Upper lobe of left lung (tissue), 6 donors: ENCODE results near the gene PRM1. TPM values are rescaled to one million over a fixed set of nuclear protein-coding genes. Genes with fewer than 3 reads are reported as not detected.
A peak's percentile ranks its signal among the peaks of the same experiment; 100 is the strongest.

Experiments used
- ATAC-seq, 2 donors: fragments of 200-7000 bp; cut with Tn5 transposase; one replicate each; pipeline ENCODE4 v1.9.1; 2022; ENCODE audit warnings: mild to moderate bottlenecking in 2 of 2, moderate library complexity in 2 of 2; ENCODE audit not compliant: low FRiP score in 2 of 2
- DNase-seq, 2 donors: peaks; one replicate each; pipeline ENCODE4 v3.0.0-alpha.2; 2019 to 2020
- H3K27ac ChIP-seq, 4 donors: fragments of 200-600 bp; sonication (generic); one replicate each; pipeline ENCODE4 v1.5.1; 2016 to 2019
- H3K27me3 ChIP-seq, 4 donors: fragments of 200-600 bp; sonication (generic); one replicate each; pipeline ENCODE4 v1.5.1; 2017 to 2019
- H3K36me3 ChIP-seq, 4 donors: fragments of 200-600 bp; sonication (generic); one replicate each; pipeline ENCODE4 v1.5.1; 2016 to 2019
- H3K4me1 ChIP-seq, 4 donors: fragments of 200-600 bp; sonication (generic); one replicate each; pipeline ENCODE4 v1.5.1; 2018 to 2019
- H3K4me3 ChIP-seq, 4 donors: fragments of 200-600 bp; sonication (generic); one replicate each; pipeline ENCODE4 v1.5.1; 2017 to 2019; ENCODE audit warnings: mild to moderate bottlenecking in 2 of 4, moderate library complexity in 1 of 4
- H3K9me3 ChIP-seq, 4 donors: fragments of 200-600 bp; sonication (generic); one replicate each; pipeline ENCODE4 v1.5.1; 2018 to 2019
- EP300 ChIP-seq, 4 donors: sonication (generic); formaldehyde crosslinking; IDR thresholded peaks; one replicate each; pipeline ENCODE4 v1.5.1; 2017; ENCODE audit warnings: antibody characterized with exemption in 4 of 4, control low read depth in 2 of 4
- POLR2A ChIP-seq, 4 donors: fragments of 450-650 bp; IDR thresholded peaks; one replicate each; pipeline ENCODE4 v1.5.1; 2016 to 2017; ENCODE audit warnings: antibody characterized with exemption in 4 of 4, mild to moderate bottlenecking in 2 of 4
- POLR2AphosphoS5 ChIP-seq, 2 donors: sonication (generic); formaldehyde crosslinking; IDR thresholded peaks; one replicate each; pipeline ENCODE4 v1.5.1; 2017; ENCODE audit warnings: antibody characterized with exemption in 2 of 2
- WGBS, 2 donors: methylation state at CpG; one replicate each; pipeline ENCODE4 v1.1.5; 2017 to 2018; 5-methylcytosine and 5-hydroxymethylcytosine counted together
- total RNA-seq, 6 donors: library from RNA; depleted of rRNA in 4 of 6; stranded (reverse); fragments of >200 nt in 4 of 6; gene quantifications; one replicate each; pipeline versions ENCODE4 v1.1.0 to v1.2.1, GENCODE V29; 2016 to 2021
- TF ChIP-seq, protein P1 (sequence below), 6 experiments: fragments of 450-650 bp in 4 of 6; fragments of 200-600 bp in 2 of 6; sonication (generic) in 2 of 6; IDR thresholded peaks; one replicate each; pipeline ENCODE4 v1.5.1; 2016 to 2019; ENCODE audit warnings: antibody characterized with exemption in 6 of 6
- donor health status: DM: no; HTN: no; CAD: no; lungs with moderate emphysema.
- donor health status: DM: no; HTN: yes; CAD: no; lungs with severe emphysema.

The PRM1 gene
- total RNA-seq, 6 donors from 2014 or later = not detected

DNA sequence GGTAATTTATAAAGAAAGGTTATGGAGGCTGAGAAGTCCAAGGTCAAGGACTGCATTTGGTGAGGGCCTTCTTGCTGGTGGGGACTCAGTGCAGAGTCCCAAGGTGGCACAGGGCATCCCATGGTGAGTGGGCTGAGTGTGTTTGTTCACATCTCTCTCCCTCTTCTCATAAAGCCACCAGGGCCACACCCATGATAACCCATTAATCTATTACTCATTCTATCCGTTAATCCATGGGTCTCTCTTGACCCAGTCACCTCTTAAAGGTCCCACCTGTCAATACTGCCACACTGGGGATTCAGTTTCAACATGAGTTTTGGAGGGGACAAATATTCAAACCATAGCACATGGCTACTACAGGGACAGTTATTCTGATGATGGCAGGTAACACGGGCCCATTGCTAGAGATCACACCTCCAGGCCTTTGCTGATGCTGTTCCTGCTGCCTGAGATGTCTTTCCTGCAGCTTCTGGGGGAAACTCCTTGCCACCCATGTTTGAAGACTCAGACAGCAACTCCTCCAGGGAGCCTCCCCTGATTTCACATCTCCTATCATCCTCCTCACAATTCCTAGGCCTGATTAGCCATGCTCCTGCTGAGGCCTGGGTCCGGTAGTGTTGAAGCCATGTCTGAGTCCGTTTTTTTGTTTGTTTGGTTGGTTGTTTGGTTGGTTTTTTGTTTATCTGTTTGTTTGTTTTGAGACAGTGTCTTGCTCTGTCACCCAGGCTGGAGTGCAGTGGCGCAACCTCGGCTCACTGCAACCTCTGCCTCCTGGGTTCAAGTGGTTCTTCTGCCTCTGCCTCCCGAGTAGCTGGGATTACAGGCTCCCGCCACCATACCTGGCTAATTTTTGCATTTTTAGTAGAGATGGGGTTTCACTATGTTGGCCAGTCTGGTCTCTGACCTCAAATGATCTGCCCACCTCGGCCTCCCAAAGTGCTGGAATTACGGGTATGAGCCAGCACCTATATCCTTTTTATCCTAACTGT, 41.2 kb downstream of the PRM1 start:
- H3K27ac ChIP-seq = peak overlapping the region in 1 of 4 donors; percentile 30
- no peak for TF ChIP-seq POLR2AphosphoS5 (IDR thresholded peaks at IDR 0.05)
- WGBS, 2 donors = 78% methylated on average over 10 of the region's 10 CpGs
- H3K9me3 ChIP-seq = no peaks in the 10 kb centered on the region
- H3K36me3 ChIP-seq = no peaks in the 10 kb centered on the region
- DNase-seq = no peak
- no peaks in the 10 kb centered on the region for H3K27me3 ChIP-seq
- H3K4me3 ChIP-seq = no peak overlapping the region
- ATAC-seq = no peak
- H3K4me1 ChIP-seq = peaks cover 3 to 6% (median 5%) of the 10 kb centered on the region in 4 donors

DNA sequence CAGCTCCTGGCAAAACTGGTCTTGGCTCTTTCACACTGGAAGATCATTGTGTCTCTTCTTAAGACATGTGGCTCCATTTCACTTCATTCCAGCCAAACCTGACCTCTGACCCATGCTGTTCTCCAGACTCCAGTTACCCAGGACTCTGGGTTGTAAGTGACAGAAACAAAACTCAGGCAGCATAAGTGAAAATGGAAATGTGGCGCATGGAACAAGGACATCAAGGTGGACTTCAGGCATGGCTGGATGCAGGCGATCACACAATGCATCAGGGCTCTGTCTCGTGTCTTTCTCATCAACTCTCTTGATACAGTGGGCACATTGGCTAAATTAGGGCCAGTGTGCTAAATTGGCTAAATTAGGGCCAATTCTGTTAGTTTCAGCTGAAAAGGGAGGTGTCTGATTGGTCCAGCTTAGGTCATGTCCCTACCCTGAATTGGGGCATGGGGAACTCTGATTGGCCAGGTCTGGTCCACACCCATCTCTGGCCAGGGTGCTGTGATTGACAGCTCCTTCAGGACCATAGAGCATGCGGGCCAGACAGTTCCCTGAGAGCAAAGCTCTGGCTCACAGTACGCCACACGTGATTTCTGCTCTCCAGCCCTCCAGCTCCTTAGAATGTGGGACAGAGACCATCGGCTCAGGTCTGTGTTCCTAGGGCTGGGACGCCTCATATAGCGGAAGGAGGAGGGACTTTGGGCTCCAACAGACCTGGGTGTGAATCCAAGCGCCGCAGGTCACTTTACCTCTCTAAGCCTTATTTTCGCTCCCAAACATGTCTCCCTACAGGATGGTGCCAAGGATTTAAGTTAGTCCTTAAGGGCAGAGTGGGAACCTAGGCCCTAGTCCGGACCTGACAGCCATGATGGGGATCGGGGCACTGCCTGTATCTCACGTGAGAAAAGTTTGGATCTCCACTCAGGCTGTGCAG, 42.6 kb downstream of the PRM1 start:
- H3K36me3 ChIP-seq = no peaks in the 10 kb centered on the region
- H3K4me3 ChIP-seq = no peak overlapping the region
- no peak overlapping the region for H3K27ac ChIP-seq
- H3K9me3 ChIP-seq = no peaks in the 10 kb centered on the region
- no peak for DNase-seq
- H3K27me3 ChIP-seq = no peaks in the 10 kb centered on the region
- 96 to 97% methylated on average over 13 to 15 of the region's 15 CpGs for WGBS, 2 donors
- no peak for ATAC-seq
- TF ChIP-seq EP300 (IDR thresholded peaks at IDR 0.05) (no peak), POLR2A (IDR thresholded peaks at IDR 0.05) (no peak), POLR2AphosphoS5 (IDR thresholded peaks at IDR 0.05) (no peak)
- TF ChIP-seq, protein P1, sequence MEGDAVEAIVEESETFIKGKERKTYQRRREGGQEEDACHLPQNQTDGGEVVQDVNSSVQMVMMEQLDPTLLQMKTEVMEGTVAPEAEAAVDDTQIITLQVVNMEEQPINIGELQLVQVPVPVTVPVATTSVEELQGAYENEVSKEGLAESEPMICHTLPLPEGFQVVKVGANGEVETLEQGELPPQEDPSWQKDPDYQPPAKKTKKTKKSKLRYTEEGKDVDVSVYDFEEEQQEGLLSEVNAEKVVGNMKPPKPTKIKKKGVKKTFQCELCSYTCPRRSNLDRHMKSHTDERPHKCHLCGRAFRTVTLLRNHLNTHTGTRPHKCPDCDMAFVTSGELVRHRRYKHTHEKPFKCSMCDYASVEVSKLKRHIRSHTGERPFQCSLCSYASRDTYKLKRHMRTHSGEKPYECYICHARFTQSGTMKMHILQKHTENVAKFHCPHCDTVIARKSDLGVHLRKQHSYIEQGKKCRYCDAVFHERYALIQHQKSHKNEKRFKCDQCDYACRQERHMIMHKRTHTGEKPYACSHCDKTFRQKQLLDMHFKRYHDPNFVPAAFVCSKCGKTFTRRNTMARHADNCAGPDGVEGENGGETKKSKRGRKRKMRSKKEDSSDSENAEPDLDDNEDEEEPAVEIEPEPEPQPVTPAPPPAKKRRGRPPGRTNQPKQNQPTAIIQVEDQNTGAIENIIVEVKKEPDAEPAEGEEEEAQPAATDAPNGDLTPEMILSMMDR (IDR thresholded peaks at IDR 0.05) = no peak
- peaks cover 4 to 6% (median 5%) of the 10 kb centered on the region in 4 donors for H3K4me1 ChIP-seq

DNA sequence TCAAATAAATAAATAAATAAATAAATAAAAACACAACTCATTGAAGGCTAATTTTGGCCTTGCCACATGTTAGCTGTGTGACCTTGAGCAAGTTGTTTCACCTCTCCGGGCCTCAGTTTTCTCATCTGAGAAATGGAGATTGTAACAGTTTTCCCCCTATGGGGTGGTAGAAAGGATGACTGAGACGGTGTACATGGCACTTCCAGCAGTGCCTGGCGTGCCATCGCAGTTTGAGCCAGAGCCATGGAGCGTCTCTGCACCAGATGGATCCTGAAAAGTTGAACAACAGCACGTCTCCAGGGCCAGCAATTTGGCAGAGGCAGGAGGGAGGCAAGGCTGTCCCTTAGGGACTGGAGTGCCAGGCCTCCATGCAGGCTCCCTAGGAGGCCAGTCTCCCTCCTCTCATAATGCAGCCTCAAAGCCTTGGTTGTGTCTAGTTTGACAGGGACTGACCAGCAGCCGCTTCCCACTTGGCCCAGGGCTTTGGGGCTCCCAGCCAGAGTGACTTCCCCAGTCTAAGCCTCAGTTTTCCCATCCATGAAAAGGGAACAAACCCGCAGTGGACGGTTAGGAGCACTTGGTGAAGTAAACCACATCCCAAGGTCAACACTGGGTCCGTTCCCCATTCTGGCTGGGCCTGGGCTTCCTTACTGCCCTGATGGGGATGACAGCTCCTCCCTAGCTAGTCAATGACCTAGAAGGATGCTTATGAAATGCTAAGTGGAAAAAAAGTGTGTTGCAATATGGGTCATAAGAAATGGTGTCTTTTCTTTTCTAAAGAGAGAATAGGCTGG, 44.5 kb downstream of the PRM1 start:
- peaks cover 6 to 15% (median 12%) of the 10 kb centered on the region in 4 donors for H3K4me1 ChIP-seq
- H3K9me3 ChIP-seq = no peaks in the 10 kb centered on the region
- DNase-seq (peak in 1 of 2 donors; percentile 77), ATAC-seq (peak; percentile 66 to 67)
- H3K36me3 ChIP-seq = no peaks in the 10 kb centered on the region
- 62 to 77% methylated on average over 9 to 10 of the region's 10 CpGs for WGBS, 2 donors
- TF ChIP-seq POLR2A (IDR thresholded peaks at IDR 0.05) (no peak), POLR2AphosphoS5 (IDR thresholded peaks at IDR 0.05) (peak in 1 of 2 donors; percentile 9)
- peak overlapping the region in 1 of 4 donors; percentile 6 for H3K27ac ChIP-seq
- H3K4me3 ChIP-seq = no peak overlapping the region
- H3K27me3 ChIP-seq = no peaks in the 10 kb centered on the region

DNA sequence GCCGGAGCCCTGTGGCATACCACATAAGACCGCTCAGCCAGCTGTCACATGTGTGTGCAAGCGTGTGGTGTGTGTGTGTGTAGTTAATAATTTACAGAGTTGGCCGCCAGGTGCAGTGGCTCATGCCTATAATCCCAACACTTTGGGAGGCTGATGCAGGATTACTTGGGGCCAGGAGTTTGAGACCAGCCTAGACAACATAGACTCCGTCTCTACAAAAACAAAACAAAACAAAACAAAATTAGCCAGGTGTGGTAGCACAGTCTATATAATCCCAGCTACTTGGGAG, 45.5 kb downstream of the PRM1 start:
- TF ChIP-seq, protein P1 (IDR thresholded peaks at IDR 0.05) = no peak
- TF ChIP-seq POLR2A (IDR thresholded peaks at IDR 0.05) = no peak
- TF ChIP-seq EP300 (IDR thresholded peaks at IDR 0.05) = no peak
- TF ChIP-seq POLR2AphosphoS5 (IDR thresholded peaks at IDR 0.05) = no peak
- H3K27me3 ChIP-seq = no peaks in the 10 kb centered on the region
- no peak for ATAC-seq
- peaks cover 7 to 15% (median 12%) of the 10 kb centered on the region in 4 donors for H3K4me1 ChIP-seq
- H3K27ac ChIP-seq = no peak overlapping the region
- DNase-seq = no peak
- no peak overlapping the region for H3K4me3 ChIP-seq
- 73 to 74% methylated on average over 5 of the region's 5 CpGs for WGBS, 2 donors
- H3K9me3 ChIP-seq = no peaks in the 10 kb centered on the region
- H3K36me3 ChIP-seq = no peaks in the 10 kb centered on the region

DNA sequence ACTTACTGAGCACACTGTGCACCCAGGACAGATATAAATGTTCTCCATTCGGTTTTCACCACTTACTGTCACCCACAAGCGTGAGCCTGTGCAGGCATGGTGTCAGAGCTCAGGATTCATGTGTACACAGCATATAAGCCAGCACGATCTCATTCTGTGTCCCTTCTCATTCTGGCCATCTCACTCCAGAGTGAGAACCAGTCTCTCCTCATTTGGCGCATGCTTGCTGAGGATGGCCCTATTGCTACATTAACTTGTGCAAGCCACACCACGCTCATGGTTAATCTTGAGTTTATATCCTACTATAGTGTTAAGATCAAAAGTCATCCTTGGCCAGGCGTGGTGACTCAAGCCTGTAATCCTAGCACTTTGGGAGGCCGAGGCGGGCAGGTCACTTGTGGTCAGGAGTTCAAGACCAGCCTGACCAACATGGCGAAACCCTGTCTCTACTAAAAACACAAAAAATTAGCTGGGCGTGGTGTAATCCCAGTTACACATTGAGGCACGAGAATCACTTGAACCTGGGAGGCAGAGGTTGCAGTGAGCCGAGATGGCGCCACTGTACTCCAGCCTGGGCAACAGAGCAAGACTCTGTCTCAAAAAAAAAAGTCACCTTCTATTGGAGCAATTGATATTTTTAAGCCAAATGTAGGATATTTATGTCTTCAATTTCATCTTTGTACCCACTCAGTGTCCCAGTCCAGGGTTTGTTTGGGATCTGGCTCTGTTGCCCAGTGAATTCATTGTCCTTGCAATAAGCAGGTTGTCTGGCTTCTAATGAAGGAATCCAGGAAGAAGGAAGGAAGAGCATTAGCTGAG, 46.0 kb downstream of the PRM1 start:
- Histone ChIP-seq H3K9me3 (no peaks in the 10 kb centered on the region), H3K27ac (peak overlapping the region in 2 of 4 donors; percentile 44 to 49), H3K36me3 (no peaks in the 10 kb centered on the region), H3K4me1 (peaks cover 5 to 15% (median 12%) of the 10 kb centered on the region in 4 donors), H3K4me3 (no peak overlapping the region), H3K27me3 (no peaks in the 10 kb centered on the region)
- ATAC-seq (peak in 1 of 2 donors; percentile 20), DNase-seq (no peak)
- TF ChIP-seq, protein P1 (IDR thresholded peaks at IDR 0.05) = no peak
- no peak for TF ChIP-seq EP300 (IDR thresholded peaks at IDR 0.05)
- TF ChIP-seq POLR2AphosphoS5 (IDR thresholded peaks at IDR 0.05) = peak in 1 of 2 donors; percentile 11
- TF ChIP-seq POLR2A (IDR thresholded peaks at IDR 0.05) = peak in 1 of 4 donors; percentile 32
- 72 to 86% methylated on average over 13 of the region's 13 CpGs for WGBS, 2 donors
